H9 (cell line): ENCODE measurements around the gene FGD5. TPM values are rescaled to one million over a fixed set of nuclear protein-coding genes. Genes with fewer than 3 reads are reported as not detected.

Experiments
- DNase-seq: peaks from one replicate; pipeline ENCODE4 v3.0.0-alpha.2; 2017
- H2AFZ ChIP-seq: one replicate; pipeline ENCODE4 v1.6.1; 2013; ENCODE audit warnings: mild to moderate bottlenecking, low read length, control low read depth, moderate library complexity
- H2AK5ac ChIP-seq: 2 replicates; pipeline ENCODE4 v1.6.1; 2013; ENCODE audit warnings: low read length, control low read depth, mixed read lengths; ENCODE audit not compliant: insufficient read length
- H2BK120ac ChIP-seq: one replicate; pipeline ENCODE4 v1.6.1; 2013; ENCODE audit warnings: low read depth, mild to moderate bottlenecking, low read length, control low read depth, inconsistent platforms; ENCODE audit not compliant: poor library complexity, severe bottlenecking
- H2BK12ac ChIP-seq: 2 replicates; pipeline ENCODE4 v1.6.1; 2013; ENCODE audit warnings: low read length, control low read depth, mixed read lengths, low read depth; ENCODE audit not compliant: insufficient read length
- H2BK15ac ChIP-seq: 2 replicates; pipeline ENCODE4 v1.6.1; 2013; ENCODE audit warnings: low read depth, low read length, control low read depth
- H2BK20ac ChIP-seq: one replicate; pipeline ENCODE4 v1.6.1; 2013; ENCODE audit warnings: low read depth, mild to moderate bottlenecking, low read length, control low read depth, inconsistent platforms; ENCODE audit not compliant: poor library complexity, severe bottlenecking
- H2BK5ac ChIP-seq: 2 replicates; pipeline ENCODE4 v1.6.1; 2013; ENCODE audit warnings: low read length, control low read depth, mixed read lengths; ENCODE audit not compliant: insufficient read length
- H3K14ac ChIP-seq: 2 replicates; pipeline ENCODE4 v1.6.1; 2013; ENCODE audit warnings: low read length, control low read depth; ENCODE audit not compliant: insufficient read depth
- H3K18ac ChIP-seq: 2 replicates; pipeline ENCODE4 v1.6.1; 2013; ENCODE audit warnings: low read depth, mild to moderate bottlenecking, mixed read lengths, low read length, control low read depth; ENCODE audit not compliant: insufficient read length
- H3K23ac ChIP-seq: 2 replicates; pipeline ENCODE4 v1.6.1; 2013; ENCODE audit warnings: low read length, control low read depth, mixed read lengths, low read depth; ENCODE audit not compliant: insufficient read length
- H3K23me2 ChIP-seq: 2 replicates; pipeline ENCODE4 v1.6.1; 2013; ENCODE audit warnings: low read depth, mild to moderate bottlenecking, mixed read lengths, low read length, control low read depth; ENCODE audit not compliant: insufficient read length, poor library complexity, severe bottlenecking
- H3K27ac ChIP-seq: 2 replicates; pipeline ENCODE4 v1.5.1; 2013; ENCODE audit warnings: low read length, control low read depth, mixed read lengths, low read depth; ENCODE audit not compliant: insufficient read length
- H3K27me3 ChIP-seq: 2 replicates; pipeline ENCODE4 v1.6.1; 2013; ENCODE audit warnings: low read length, control low read depth, inconsistent platforms; ENCODE audit not compliant: insufficient read depth
- H3K4ac ChIP-seq: 2 replicates; pipeline ENCODE4 v1.6.1; 2013; ENCODE audit warnings: low read depth, mild to moderate bottlenecking, control low read depth, inconsistent platforms, low read length, moderate library complexity
- H3K4me1 ChIP-seq: 2 replicates; pipeline ENCODE4 v1.6.1; 2013; ENCODE audit warnings: low read length, control low read depth, inconsistent platforms; ENCODE audit not compliant: insufficient read depth
- H3K4me2 ChIP-seq: 2 replicates; pipeline ENCODE4 v1.6.1; 2013; ENCODE audit warnings: low read length, control low read depth, mixed read lengths; ENCODE audit not compliant: insufficient read length, insufficient read depth
- H3K56ac ChIP-seq: 2 replicates; pipeline ENCODE4 v1.6.1; 2013; ENCODE audit warnings: low read depth, mild to moderate bottlenecking, mixed read lengths, low read length, control low read depth; ENCODE audit not compliant: insufficient read length
- H3K79me1 ChIP-seq: 2 replicates; pipeline ENCODE4 v1.6.1; 2013; ENCODE audit warnings: low read depth, mild to moderate bottlenecking, moderate library complexity, low read length, control low read depth, inconsistent platforms; ENCODE audit not compliant: insufficient read depth, poor library complexity, severe bottlenecking
- H3K79me2 ChIP-seq: 2 replicates; pipeline ENCODE4 v1.6.1; 2013; ENCODE audit warnings: low read length, control low read depth, inconsistent platforms; ENCODE audit not compliant: insufficient read depth
- H3K9ac ChIP-seq: 2 replicates; pipeline ENCODE4 v1.6.1; 2013; ENCODE audit warnings: low read length, control low read depth, mixed read lengths; ENCODE audit not compliant: insufficient read length; ENCODE audit errors: extremely low read depth
- H3K9me3 ChIP-seq: one replicate; pipeline ENCODE4 v1.6.1; 2013; ENCODE audit warnings: low read depth, low read length, inconsistent platforms; ENCODE audit not compliant: control insufficient read depth
- H3T11ph ChIP-seq: one replicate; pipeline ENCODE4 v1.6.1; 2013; ENCODE audit warnings: mild to moderate bottlenecking, low read length, control low read depth, inconsistent platforms
- H4K20me1 ChIP-seq: one replicate; pipeline ENCODE4 v1.6.1; 2013; ENCODE audit not compliant: control insufficient read depth, insufficient read length, insufficient read depth
- H4K5ac ChIP-seq: 2 replicates; pipeline ENCODE4 v1.6.1; 2013; ENCODE audit warnings: low read depth, mild to moderate bottlenecking, mixed read lengths, low read length, control low read depth; ENCODE audit not compliant: insufficient read length
- H4K8ac ChIP-seq: replicated peaks from 2 replicates; pipeline ENCODE4 v1.6.1; 2013; ENCODE audit warnings: low read length, control low read depth, mixed read lengths, low read depth; ENCODE audit not compliant: insufficient read length
- H4K91ac ChIP-seq: 2 replicates; pipeline ENCODE4 v1.6.1; 2013; ENCODE audit warnings: low read depth, mild to moderate bottlenecking, moderate library complexity, mixed read lengths, low read length, control low read depth; ENCODE audit not compliant: insufficient read length
- H3K27ac Mint-ChIP-seq, 3 experiments: 2 replicates in 2 of 3; 3 replicates in 1 of 3; pipeline ENCODE4 v1.8.0; 2020 to 2021; ENCODE audit warnings: mixed read lengths in 3 of 3, mild to moderate bottlenecking in 1 of 3, moderate library complexity in 1 of 3
- H3K27me3 Mint-ChIP-seq: 2 replicates; pipeline ENCODE4 v1.8.0; 2021; ENCODE audit warnings: low read depth, mild to moderate bottlenecking, moderate library complexity, mixed read lengths
- H3K36me3 Mint-ChIP-seq, 3 experiments: 2 replicates in 2 of 3; 3 replicates in 1 of 3; pipeline ENCODE4 v1.8.0; 2020 to 2021; ENCODE audit warnings: low read depth in 3 of 3, mixed read lengths in 3 of 3; ENCODE audit not compliant: insufficient read depth in 1 of 3
- H3K4me1 Mint-ChIP-seq, 2 experiments: 2 replicates each; pipeline ENCODE4 v1.8.0; 2020; ENCODE audit warnings: mixed read lengths in 2 of 2
- H3K4me3 Mint-ChIP-seq, 2 experiments: 2 replicates in 1 of 2; 3 replicates in 1 of 2; pipeline ENCODE4 v1.8.0; 2020 to 2021; ENCODE audit warnings: mild to moderate bottlenecking in 2 of 2, mixed read lengths in 2 of 2, moderate library complexity in 1 of 2
- H3K9me3 Mint-ChIP-seq, 2 experiments: 2 replicates in 1 of 2; 3 replicates in 1 of 2; pipeline ENCODE4 v1.8.0; 2020; ENCODE audit warnings: mild to moderate bottlenecking in 2 of 2, mixed read lengths in 2 of 2, moderate library complexity in 1 of 2
- CTCF ChIP-seq: fragments of 200-600 bp; sonication (generic); conservative IDR thresholded peaks from 3 replicates; pipeline ENCODE4 v1.8.0; 2021; ENCODE audit warnings: antibody characterized with exemption, mild to moderate bottlenecking
- WGBS: extraction: QIAGEN DNeasy Blood & Tissue Kit; methylation state at CpG from one replicate; pipeline ENCODE4 v1.1.7; 2013; ENCODE audit warnings: missing lambda C conversion rate, low lambda C conversion rate, mixed read lengths; ENCODE audit not compliant: insufficient read length; ENCODE audit errors: extremely low coverage; 5-methylcytosine and 5-hydroxymethylcytosine counted together
- total RNA-seq: library from RNA; stranded (reverse); gene quantifications from 2 replicates; pipeline ENCODE4 v1.2.1, GENCODE V29; 2021

FGD5 gene
- total RNA-seq, 1 experiment from 2014 or later = 7.8 TPM

- H3K56ac ChIP-seq = no peak overlapping the region
- H2BK12ac ChIP-seq = no peak overlapping the region
- peaks cover 3% of the 10 kb centered on the region in 2 experiments; a peak in 3 of 4 replicates for H3K4me1 Mint-ChIP-seq
- H3K27me3 Mint-ChIP-seq = no peaks in the 10 kb centered on the region
- H2BK20ac ChIP-seq = no peak overlapping the region
- peaks cover 0 to 4% of the 10 kb centered on the region in 2 experiments; a peak in 1 of 5 replicates for H3K9me3 Mint-ChIP-seq
- no peaks in the 10 kb centered on the region for H3K27me3 ChIP-seq
- no peak overlapping the region for H3K4ac ChIP-seq
- no peak overlapping the region for H3T11ph ChIP-seq
- no peak overlapping the region for H3K14ac ChIP-seq
- H2BK15ac ChIP-seq = no peak overlapping the region
- H2BK5ac ChIP-seq = no peak overlapping the region
- H3K4me1 ChIP-seq = no peaks in the 10 kb centered on the region
- peaks cover 31 to 53% (median 41%) of the 10 kb centered on the region in 3 experiments for H3K36me3 Mint-ChIP-seq
- H3K4me3 Mint-ChIP-seq = no peak overlapping the region
- H4K5ac ChIP-seq = no peak overlapping the region
- H2BK120ac ChIP-seq = no peak overlapping the region
- no peak for TF ChIP-seq CTCF
- H4K91ac ChIP-seq = no peak overlapping the region
- no peak overlapping the region for H3K18ac ChIP-seq
- peaks cover 4% of the 10 kb centered on the region; the same call in 1 of the 2 replicates for H3K79me2 ChIP-seq
- H3K27ac ChIP-seq = no peak overlapping the region
- no peaks in the 10 kb centered on the region for H3K23me2 ChIP-seq
- H3K79me1 ChIP-seq = no peaks in the 10 kb centered on the region
- H2AFZ ChIP-seq = no peak overlapping the region
- H2AK5ac ChIP-seq = no peak overlapping the region
- H3K9ac ChIP-seq = no peak overlapping the region
- no peak for DNase-seq
- no CpG with 5 or more reads among the region's 5 CpGs for WGBS
- H4K20me1 ChIP-seq = no peaks in the 10 kb centered on the region
- no peak overlapping the region for H4K8ac ChIP-seq
- H3K23ac ChIP-seq = no peak overlapping the region
- H3K27ac Mint-ChIP-seq = no peak overlapping the region
- no peak overlapping the region for H3K4me2 ChIP-seq
- H3K9me3 ChIP-seq = no peaks in the 10 kb centered on the region
Observed at GRCh38 chr3:14962762-14963161, 144.0 kb downstream of the FGD5 start.
